ENCODE results near the gene TMEM235.
"Not testable (repeated sequence)": the region's sequence is repeated elsewhere in the genome, so short reads cannot be mapped to it uniquely, and the experiment has no call there.

TMEM235 gene

GRCh38 chr17:78238823-78239488 lies 7.5 kb downstream of the TMEM235 start:
- no peak for DNase-seq

- no peak for DNase-seq
These were observed 8.1 kb downstream of the TMEM235 start for GRCh38 chr17:78239489-78239931.

GRCh38 chr17:78240012-78240655 lies 8.7 kb downstream of the TMEM235 start:
- DNase-seq = no peak

- DNase-seq = no peak
These were observed 9.4 kb downstream of the TMEM235 start for GRCh38 chr17:78240839-78241238.

- DNase-seq = no peak
These were observed 10.0 kb downstream of the TMEM235 start for GRCh38 chr17:78241277-78242023.

- no peak for DNase-seq
These were observed 10.8 kb downstream of the TMEM235 start for GRCh38 chr17:78242024-78242742.

GRCh38 chr17:78247304-78247703 lies 15.9 kb downstream of the TMEM235 start:
- no peak for DNase-seq

GRCh38 chr17:78248051-78248914 lies 16.9 kb downstream of the TMEM235 start:
- no peak for DNase-seq

GRCh38 chr17:78249074-78249817 lies 17.8 kb downstream of the TMEM235 start:
- DNase-seq = no peak

- no peak for DNase-seq
These were observed 18.7 kb downstream of the TMEM235 start for GRCh38 chr17:78249818-78250806.

GRCh38 chr17:78250891-78251772 lies 19.7 kb downstream of the TMEM235 start:
- peak; percentile 95 for DNase-seq

- DNase-seq = no peak
These were observed 20.3 kb downstream of the TMEM235 start for GRCh38 chr17:78251773-78252103.

- no peak for DNase-seq
These were observed 20.7 kb downstream of the TMEM235 start for GRCh38 chr17:78252111-78252634.

GRCh38 chr17:78252701-78253635 lies 21.5 kb downstream of the TMEM235 start:
- no peak for DNase-seq

GRCh38 chr17:78253636-78253945 lies 22.2 kb downstream of the TMEM235 start:
- not testable (repeated sequence) for DNase-seq

- peak; percentile 92 for DNase-seq
These were observed 22.7 kb downstream of the TMEM235 start for GRCh38 chr17:78253946-78254672.

GRCh38 chr17:78255029-78255656 lies 23.7 kb downstream of the TMEM235 start:
- no peak for DNase-seq
